Measurements from ENCODE around the gene HGS.
A peak's percentile ranks its signal among the peaks of the same experiment; 100 is the strongest.
"Not testable (repeated sequence)": the region's sequence is repeated elsewhere in the genome, so short reads cannot be mapped to it uniquely, and the experiment has no call there.

HGS gene

DNA sequence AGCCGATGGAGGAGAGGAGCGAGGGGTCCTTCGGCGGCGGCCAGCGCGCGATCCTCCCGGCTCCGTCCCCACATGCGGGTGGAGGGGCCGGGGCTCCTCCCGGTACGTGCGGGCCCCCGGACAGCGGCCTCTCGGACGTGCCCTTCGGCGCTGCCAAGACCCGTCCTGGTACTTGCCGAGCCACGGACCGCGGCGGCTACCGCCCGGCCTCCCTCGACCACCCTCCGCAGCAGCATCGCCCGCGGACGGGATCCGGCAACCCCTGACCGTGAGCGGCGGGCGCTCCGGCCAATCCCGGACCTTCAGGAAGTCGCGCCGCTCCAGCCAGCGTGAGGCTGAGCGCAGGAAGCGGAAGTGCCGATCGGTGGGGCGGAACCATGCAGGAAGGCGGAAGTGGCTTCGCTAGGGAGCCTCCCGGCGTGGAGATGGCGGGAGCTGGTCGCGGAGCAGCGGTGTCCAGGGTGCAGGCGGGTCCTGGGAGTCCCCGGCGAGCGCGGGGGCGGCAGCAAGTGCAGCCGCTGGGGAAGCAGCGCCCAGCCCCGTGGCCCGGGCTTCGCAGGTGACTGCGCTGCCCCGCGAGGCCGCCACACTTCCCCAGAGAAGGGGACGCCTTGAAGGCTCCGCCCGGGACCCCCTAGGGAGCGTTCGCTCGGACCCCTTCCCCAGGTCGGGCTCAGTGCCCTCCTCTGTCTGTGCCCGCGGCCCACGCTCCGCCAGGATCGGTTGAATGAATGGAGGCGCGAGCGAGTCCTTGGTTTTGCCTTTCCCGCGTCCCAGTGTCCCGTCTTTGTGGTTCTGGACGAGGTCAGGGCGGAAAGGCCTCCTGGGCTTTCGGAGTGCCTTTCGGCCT, 17.2 kb upstream of the HGS start, which contains the start of the genes CCDC137 and OXLD1:
CCDC137 (plus strand) TSS at position 396 of the 850 bp plus-strand sequence; CDS start at position 426, 30 bp downstream.
OXLD1 (minus strand) TSS at position 264 of the 850 bp plus-strand sequence; CDS start at position 236, 28 bp downstream.
- H3K36me3 Mint-ChIP-seq: peaks cover 7% of the 10 kb centered on the region
- ATAC-seq (ENCODE audit: low read depth): peak; percentile 97
- no peaks in the 10 kb centered on the region for H3K27me3 Mint-ChIP-seq

DNA sequence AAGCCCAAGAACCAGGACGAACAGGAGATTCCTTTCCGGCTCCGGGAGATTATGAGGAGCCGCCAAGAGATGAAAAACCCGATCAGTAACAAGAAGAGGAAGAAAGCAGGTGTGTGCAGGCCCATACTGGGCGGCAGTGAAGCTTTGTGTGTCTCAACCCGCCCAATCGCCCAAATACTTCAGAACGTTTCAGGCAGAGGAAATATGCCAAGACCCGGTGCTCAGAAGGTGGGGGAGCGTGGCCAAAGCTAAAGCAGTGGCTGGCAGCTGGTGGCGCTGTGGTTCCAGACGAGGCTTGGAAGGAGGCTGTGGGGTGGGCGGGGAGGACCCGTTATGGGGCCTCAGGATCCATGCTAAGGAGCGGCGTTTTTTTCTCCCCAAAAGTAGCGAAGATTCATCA, 16.1 kb upstream of the HGS start:
- no peaks in the 10 kb centered on the region for H3K9me3 Mint-ChIP-seq
- no peaks in the 10 kb centered on the region for H3K27me3 Mint-ChIP-seq
- peaks cover 11% of the 10 kb centered on the region for H3K36me3 Mint-ChIP-seq
- peak overlapping the region; percentile 73 for H3K27ac Mint-ChIP-seq
- peak overlapping the region; percentile 93 for H3K4me3 Mint-ChIP-seq
- no peak for DNase-seq (ENCODE audit: low spot score in 2 of 2)
- peaks cover 17% of the 10 kb centered on the region for H3K4me1 Mint-ChIP-seq
- ATAC-seq (ENCODE audit: low read depth): no peak

More for the DNA sequence above, 17.2 kb upstream of the HGS start, which contains the start of the genes CCDC137 and OXLD1:
- H3K4me3 Mint-ChIP-seq: peak within 1 kb of the TSS; percentile 93
- peak; percentile 82 to 84 for DNase-seq (ENCODE audit: low spot score in 2 of 2)
- H3K27ac Mint-ChIP-seq: peak within 1 kb of the TSS; percentile 93
- H3K9me3 Mint-ChIP-seq: no peaks in the 10 kb centered on the region
- peaks cover 17% of the 10 kb centered on the region for H3K4me1 Mint-ChIP-seq

GRCh38 chr17:81672504-81672903, 11.3 kb upstream of the HGS start:
- Mint-ChIP-seq H3K4me3 (no peak overlapping the region), H3K27ac (no peak overlapping the region), H3K36me3 (peaks cover 14% of the 10 kb centered on the region), H3K9me3 (no peaks in the 10 kb centered on the region), H3K4me1 (peaks cover 15% of the 10 kb centered on the region), H3K27me3 (no peaks in the 10 kb centered on the region)
- ATAC-seq (ENCODE audit: low read depth) (no peak), DNase-seq (ENCODE audit: low spot score in 2 of 2) (no peak)

- DNase-seq (ENCODE audit: low spot score in 2 of 2) (no peak), ATAC-seq (ENCODE audit: low read depth) (no peak)
- Mint-ChIP-seq H3K9me3 (no peaks in the 10 kb centered on the region), H3K27me3 (no peaks in the 10 kb centered on the region), H3K36me3 (peaks cover 14% of the 10 kb centered on the region), H3K4me1 (peaks cover 11% of the 10 kb centered on the region), H3K4me3 (no peak overlapping the region), H3K27ac (no peak overlapping the region)
Measured at GRCh38 chr17:81672954-81673353, 10.9 kb upstream of the HGS start.

- H3K4me1 Mint-ChIP-seq: peaks cover 6% of the 10 kb centered on the region
- no peaks in the 10 kb centered on the region for H3K27me3 Mint-ChIP-seq
- no peak for ATAC-seq (ENCODE audit: low read depth)
- H3K9me3 Mint-ChIP-seq: no peaks in the 10 kb centered on the region
- H3K27ac Mint-ChIP-seq: no peak overlapping the region
- H3K36me3 Mint-ChIP-seq: peaks cover 14% of the 10 kb centered on the region
- no peak for DNase-seq (ENCODE audit: low spot score in 2 of 2)
- no peak overlapping the region for H3K4me3 Mint-ChIP-seq
Measured at GRCh38 chr17:81673561-81674258, 10.1 kb upstream of the HGS start.

DNA sequence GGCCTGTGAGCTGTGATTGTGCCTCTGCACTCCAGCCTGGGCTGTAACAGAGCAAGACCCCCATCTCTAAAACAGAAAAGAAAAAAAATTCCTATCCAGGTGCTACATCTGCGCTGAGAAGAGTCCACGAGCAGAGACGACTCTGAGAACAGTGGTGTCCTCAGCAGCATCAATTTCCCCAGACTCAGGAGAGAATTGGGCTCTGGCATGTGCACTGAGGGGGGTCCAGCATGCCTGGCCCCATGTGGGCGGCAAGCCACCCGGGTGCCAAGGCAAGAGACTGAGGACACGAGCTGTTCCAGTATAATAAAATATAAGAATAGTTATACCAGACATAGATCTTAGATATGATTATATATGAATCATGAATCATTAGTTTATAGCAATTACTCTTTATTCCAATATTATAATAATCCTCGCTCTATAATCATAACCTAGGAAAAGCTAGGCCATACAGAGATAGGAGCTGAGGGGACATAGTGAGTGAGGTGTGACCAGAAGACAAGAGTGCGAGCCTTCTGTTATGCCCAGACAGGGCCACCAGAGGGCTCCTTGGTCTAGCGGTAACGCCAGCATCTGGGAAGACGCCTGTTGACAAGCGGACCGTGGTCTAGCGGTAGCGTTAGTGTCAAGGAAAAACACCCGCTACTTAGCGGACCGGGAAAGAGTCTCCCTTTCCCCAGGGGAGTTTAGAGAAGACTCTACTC, 8.1 kb upstream of the HGS start:
- DNase-seq (ENCODE audit: low spot score in 2 of 2): peak; percentile 20 to 30
- H3K27me3 Mint-ChIP-seq; H3K4me1 Mint-ChIP-seq; H3K4me3 Mint-ChIP-seq; ATAC-seq (ENCODE audit: low read depth); H3K27ac Mint-ChIP-seq; H3K36me3 Mint-ChIP-seq; H3K9me3 Mint-ChIP-seq: not testable (repeated sequence)

DNA sequence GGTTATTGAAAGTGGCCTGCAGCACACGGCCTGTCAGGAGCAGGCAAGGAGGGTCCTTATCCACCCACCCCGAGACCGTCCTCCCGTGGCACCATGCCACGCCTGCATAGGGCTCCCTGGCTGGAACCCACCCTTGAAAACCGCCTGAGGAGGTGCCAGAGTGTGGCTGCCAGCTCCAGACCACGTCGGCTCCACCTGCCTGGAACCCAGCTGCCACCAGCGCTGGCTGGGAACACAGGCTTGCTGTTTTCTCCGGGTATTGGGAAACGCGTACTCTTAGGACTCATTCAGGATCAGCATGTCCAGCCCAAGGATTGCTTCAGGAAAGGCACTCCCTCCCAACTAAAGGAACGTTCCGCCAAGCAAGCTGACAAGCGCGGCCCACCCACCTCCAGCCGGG, 6.9 kb upstream of the HGS start:
- DNase-seq (ENCODE audit: low spot score in 2 of 2) (no peak), ATAC-seq (ENCODE audit: low read depth) (no peak)
- Mint-ChIP-seq H3K27me3 (no peaks in the 10 kb centered on the region), H3K4me3 (no peak overlapping the region), H3K9me3 (no peaks in the 10 kb centered on the region), H3K4me1 (peaks cover 6% of the 10 kb centered on the region), H3K36me3 (peaks cover 7% of the 10 kb centered on the region), H3K27ac (no peak overlapping the region)

- H3K9me3 Mint-ChIP-seq: no peaks in the 10 kb centered on the region
- H3K27ac Mint-ChIP-seq: no peak overlapping the region
- ATAC-seq (ENCODE audit: low read depth): no peak
- H3K4me1 Mint-ChIP-seq: peaks cover 16% of the 10 kb centered on the region
- H3K4me3 Mint-ChIP-seq: no peak overlapping the region
- DNase-seq (ENCODE audit: low spot score in 2 of 2): no peak
- H3K27me3 Mint-ChIP-seq: no peaks in the 10 kb centered on the region
- no peaks in the 10 kb centered on the region for H3K36me3 Mint-ChIP-seq
Measured at GRCh38 chr17:81680150-81680549, 3.7 kb upstream of the HGS start.

GRCh38 chr17:81681672-81682071, 2.1 kb upstream of the HGS start:
- Mint-ChIP-seq H3K27ac (no peak overlapping the region), H3K9me3 (no peaks in the 10 kb centered on the region), H3K27me3 (no peaks in the 10 kb centered on the region), H3K4me3 (peak overlapping the region; percentile 27), H3K36me3 (peaks cover 3% of the 10 kb centered on the region), H3K4me1 (peaks cover 19% of the 10 kb centered on the region)
- ATAC-seq (ENCODE audit: low read depth) (no peak), DNase-seq (ENCODE audit: low spot score in 2 of 2) (no peak)

GRCh38 chr17:81682565-81683207, 1.1 kb upstream of the HGS start:
- Mint-ChIP-seq H3K36me3 (peaks cover 12% of the 10 kb centered on the region), H3K9me3 (no peaks in the 10 kb centered on the region), H3K27me3 (no peaks in the 10 kb centered on the region), H3K4me3 (peak overlapping the region; percentile 94), H3K4me1 (peaks cover 22% of the 10 kb centered on the region), H3K27ac (peak overlapping the region; percentile 56)
- ATAC-seq (ENCODE audit: low read depth): no peak
- DNase-seq (ENCODE audit: low spot score in 2 of 2): no peak

DNA sequence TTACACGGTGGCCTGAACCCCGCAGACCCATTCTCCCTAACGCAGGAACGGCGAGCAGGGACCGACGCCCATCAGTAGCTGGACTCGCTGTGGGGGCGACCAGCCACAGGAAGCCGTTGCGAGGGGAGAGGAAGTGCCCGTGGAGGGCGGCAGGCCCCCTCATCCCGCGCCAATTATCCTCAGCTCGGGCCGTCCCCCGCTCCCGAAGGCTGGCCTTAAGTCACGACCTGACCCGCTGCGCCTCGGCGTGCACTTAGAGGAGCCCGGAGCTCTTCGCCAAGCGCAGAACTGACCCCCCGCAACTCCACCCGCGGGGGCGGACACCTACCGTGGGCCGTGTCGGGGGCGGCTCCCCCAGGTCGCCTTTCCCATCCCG, 615 bp upstream of the HGS start:
- Mint-ChIP-seq H3K4me1 (peaks cover 22% of the 10 kb centered on the region), H3K9me3 (no peaks in the 10 kb centered on the region), H3K27ac (peak overlapping the region; percentile 56), H3K27me3 (no peaks in the 10 kb centered on the region), H3K36me3 (peaks cover 12% of the 10 kb centered on the region), H3K4me3 (peak overlapping the region; percentile 94)
- ATAC-seq (ENCODE audit: low read depth) (peak; percentile 13), DNase-seq (ENCODE audit: low spot score in 2 of 2) (no peak)

DNA sequence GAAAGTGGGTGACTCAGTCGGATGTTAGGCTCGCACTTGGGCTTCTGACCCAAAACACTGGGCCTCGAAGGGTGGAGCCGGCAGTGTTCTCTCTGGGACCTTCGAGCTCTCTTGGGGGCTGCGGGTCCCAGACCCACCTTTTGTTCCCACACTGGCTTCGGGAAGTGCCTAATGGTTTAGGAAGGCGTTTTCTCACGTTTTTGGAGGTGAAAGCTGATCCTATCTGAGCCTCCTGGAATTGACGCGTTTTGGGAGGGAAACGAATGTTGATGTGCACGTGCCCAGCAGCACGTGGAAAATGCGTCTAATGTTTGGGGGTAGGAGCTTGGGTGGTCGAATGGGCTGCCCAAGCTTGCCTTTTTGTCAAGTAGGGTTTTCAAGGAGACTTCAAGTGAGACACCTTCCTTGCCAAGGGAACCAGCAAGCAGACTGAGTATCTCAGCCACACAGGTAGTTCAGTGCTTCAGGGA, 666 bp downstream of the HGS start:
- no peaks in the 10 kb centered on the region for H3K9me3 Mint-ChIP-seq
- DNase-seq (ENCODE audit: low spot score in 2 of 2): no peak
- H3K4me3 Mint-ChIP-seq: peak overlapping the region; percentile 80
- no peaks in the 10 kb centered on the region for H3K27me3 Mint-ChIP-seq
- ATAC-seq (ENCODE audit: low read depth): no peak
- peak overlapping the region; percentile 68 for H3K27ac Mint-ChIP-seq
- peaks cover 26% of the 10 kb centered on the region for H3K4me1 Mint-ChIP-seq
- peaks cover 14% of the 10 kb centered on the region for H3K36me3 Mint-ChIP-seq

GRCh38 chr17:81685108-81685507, 1.3 kb downstream of the HGS start:
- peak overlapping the region; percentile 80 for H3K4me3 Mint-ChIP-seq
- no peaks in the 10 kb centered on the region for H3K27me3 Mint-ChIP-seq
- peaks cover 18% of the 10 kb centered on the region for H3K36me3 Mint-ChIP-seq
- H3K4me1 Mint-ChIP-seq: peaks cover 27% of the 10 kb centered on the region
- H3K27ac Mint-ChIP-seq: no peak overlapping the region
- no peak for DNase-seq (ENCODE audit: low spot score in 2 of 2)
- ATAC-seq (ENCODE audit: low read depth): no peak
- H3K9me3 Mint-ChIP-seq: no peaks in the 10 kb centered on the region
